B cell (primary cell): ENCODE data around the gene PEA15.

Source experiments
- EZH2 ChIP-seq: IDR thresholded peaks from 2 replicates; pipeline ENCODE4 v1.6.1; 2012; ENCODE audit warnings: borderline replicate concordance, low read depth, mild to moderate bottlenecking, moderate library complexity, low read length; ENCODE audit not compliant: insufficient read depth, poor library complexity, severe bottlenecking
- TF ChIP-seq, protein P1 (sequence below): fragments of 200-600 bp; IDR thresholded peaks from one replicate; pipeline ENCODE4 v1.8.0; 2022; ENCODE audit warnings: antibody characterized with exemption, mild to moderate bottlenecking

- TF ChIP-seq, protein P1, sequence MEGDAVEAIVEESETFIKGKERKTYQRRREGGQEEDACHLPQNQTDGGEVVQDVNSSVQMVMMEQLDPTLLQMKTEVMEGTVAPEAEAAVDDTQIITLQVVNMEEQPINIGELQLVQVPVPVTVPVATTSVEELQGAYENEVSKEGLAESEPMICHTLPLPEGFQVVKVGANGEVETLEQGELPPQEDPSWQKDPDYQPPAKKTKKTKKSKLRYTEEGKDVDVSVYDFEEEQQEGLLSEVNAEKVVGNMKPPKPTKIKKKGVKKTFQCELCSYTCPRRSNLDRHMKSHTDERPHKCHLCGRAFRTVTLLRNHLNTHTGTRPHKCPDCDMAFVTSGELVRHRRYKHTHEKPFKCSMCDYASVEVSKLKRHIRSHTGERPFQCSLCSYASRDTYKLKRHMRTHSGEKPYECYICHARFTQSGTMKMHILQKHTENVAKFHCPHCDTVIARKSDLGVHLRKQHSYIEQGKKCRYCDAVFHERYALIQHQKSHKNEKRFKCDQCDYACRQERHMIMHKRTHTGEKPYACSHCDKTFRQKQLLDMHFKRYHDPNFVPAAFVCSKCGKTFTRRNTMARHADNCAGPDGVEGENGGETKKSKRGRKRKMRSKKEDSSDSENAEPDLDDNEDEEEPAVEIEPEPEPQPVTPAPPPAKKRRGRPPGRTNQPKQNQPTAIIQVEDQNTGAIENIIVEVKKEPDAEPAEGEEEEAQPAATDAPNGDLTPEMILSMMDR = no peak
- no peak for TF ChIP-seq EZH2
Measured at GRCh38 chr1:160217481-160218051, 12.4 kb downstream of the PEA15 start.
